ENCODE measurements around the gene RAMP1.
"Not testable (repeated sequence)": the region's sequence is repeated elsewhere in the genome, so short reads cannot be mapped to it uniquely, and the experiment has no call there.

RAMP1 gene

GRCh38 chr2:237864444-237864931, 5.1 kb downstream of the RAMP1 start:
- DNase-seq, result no peak

GRCh38 chr2:237864940-237865622, 5.7 kb downstream of the RAMP1 start:
- DNase-seq, result no peak

DNA sequence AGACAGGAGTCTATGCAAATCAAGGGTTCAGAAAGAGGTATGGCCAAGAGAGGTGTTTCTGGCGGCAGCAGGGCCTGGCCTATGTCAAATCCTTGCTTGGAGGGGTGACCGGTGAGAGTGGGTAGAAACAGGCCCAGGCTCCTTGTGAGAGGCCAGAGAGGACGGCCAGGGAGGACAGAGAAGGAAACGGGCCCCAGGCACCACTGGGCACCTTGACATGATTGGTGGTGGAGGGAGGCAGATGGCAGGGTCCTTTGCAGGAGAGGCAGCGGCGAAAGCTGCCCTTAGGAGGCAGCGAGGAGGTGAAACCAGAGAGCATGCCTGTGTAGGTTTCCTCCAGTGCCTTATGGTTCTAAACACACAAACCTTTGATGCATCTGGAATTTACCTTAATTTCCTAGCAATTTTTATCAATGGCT, 6.2 kb downstream of the RAMP1 start:
- no peak for DNase-seq

- no peak for DNase-seq
Observed at GRCh38 chr2:237866101-237866621, 6.7 kb downstream of the RAMP1 start.

DNA sequence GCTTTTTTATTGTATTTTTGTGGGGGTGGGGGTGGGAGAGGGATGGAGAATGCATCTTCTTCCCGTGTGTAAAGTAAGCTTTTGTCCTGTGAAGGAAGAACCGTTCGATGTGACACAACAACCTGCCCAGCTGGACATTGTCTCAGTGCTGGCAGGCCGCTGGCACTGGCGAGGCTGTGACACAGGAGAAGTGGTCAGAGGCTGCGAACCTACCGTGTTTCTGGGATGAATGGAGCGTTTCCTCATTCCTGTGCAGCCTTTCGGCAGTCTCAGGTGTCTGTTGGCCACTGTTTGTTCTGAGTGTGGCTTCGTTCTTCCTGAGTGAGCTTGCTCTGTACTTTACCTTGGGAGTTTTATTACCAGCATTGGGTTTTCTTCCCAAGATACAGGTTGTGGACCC, 8.0 kb downstream of the RAMP1 start:
- DNase-seq, result no peak

GRCh38 chr2:237868074-237868473, 8.7 kb downstream of the RAMP1 start:
- not testable (repeated sequence) for DNase-seq

DNA sequence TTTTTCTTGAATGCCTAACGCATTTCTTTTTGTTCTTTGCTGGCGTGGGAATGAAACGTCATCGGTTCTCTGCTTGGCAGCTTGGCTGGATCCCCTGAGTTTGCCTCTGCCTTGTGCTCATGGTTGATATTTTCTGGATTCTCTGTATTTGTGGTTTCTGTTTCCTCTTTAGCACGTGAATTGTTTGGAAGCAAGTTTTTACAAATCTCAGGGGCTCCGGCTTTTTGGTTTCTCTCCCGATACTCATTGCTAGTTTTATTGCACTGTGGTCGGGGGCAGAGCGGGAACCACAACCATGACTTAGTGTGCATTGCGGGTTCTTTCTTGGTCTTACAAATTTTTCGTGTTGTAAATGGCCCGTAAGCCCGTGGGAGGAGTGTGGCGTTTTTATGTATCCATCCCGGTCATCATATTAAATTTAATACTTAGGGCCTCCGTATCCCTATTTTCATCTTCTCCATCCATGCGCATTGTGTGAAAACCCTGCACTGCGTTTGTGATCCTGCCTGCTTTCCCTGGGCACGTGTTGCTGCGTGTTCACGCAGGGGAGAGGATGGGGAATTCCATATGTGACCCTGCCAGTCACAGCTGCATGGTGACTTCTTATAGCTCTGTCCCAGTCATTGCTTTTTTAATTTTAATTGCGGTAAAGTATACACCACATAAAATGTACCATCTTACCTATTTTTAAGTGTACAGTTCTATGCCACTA, 9.4 kb downstream of the RAMP1 start:
- no peak for DNase-seq

GRCh38 chr2:237869343-237870102, 10.1 kb downstream of the RAMP1 start:
- no peak for DNase-seq

- DNase-seq, result no peak
Observed at GRCh38 chr2:237870126-237870525, 10.7 kb downstream of the RAMP1 start.

DNA sequence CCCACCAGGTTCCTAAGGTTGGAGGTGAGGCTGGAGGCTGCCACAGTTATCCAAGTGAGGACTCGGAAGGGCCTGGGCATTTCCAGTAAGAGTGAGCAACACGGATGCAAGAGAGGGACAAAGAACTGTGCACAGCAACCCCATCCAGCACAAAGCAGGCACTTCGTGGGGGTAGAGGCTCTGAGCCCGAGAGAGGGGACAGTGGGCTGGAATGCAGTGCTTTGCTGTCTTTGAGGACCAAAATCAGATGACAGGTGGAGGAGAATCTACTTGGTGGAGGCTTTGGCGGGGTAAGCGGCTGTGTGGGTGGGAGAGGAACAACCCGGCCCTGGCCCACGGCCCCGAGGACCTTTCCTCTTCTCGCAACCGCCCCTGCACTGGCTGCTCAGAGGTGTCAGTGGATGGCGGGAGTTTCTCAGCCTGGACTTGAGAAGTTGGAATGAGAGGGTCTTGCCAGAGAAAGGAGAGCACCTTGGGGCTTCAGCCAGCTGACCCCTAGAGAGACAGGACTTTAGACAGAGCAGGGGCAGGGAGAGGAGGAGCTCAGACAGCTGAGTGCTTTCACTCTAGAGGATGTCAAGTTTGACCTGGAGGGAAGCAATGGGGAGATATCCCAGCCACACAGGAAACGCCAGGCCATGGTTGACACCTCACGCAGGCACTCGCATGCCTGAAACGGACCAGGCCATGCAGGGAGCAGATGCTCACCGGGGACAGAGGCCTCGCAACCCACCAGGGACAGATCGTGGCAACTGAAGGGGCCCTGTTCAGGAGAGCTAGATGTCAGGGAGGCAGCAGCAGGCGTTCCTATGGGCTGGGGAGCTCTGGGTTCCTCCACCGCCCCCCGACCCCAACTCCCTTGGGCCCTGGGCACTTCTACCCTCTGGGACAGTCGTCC, 11.6 kb downstream of the RAMP1 start:
- DNase-seq, result no peak

GRCh38 chr2:237872178-237872887, 12.9 kb downstream of the RAMP1 start:
- no peak for DNase-seq

- DNase-seq, result no peak
Observed at GRCh38 chr2:237873421-237873831, 14.0 kb downstream of the RAMP1 start.

DNA sequence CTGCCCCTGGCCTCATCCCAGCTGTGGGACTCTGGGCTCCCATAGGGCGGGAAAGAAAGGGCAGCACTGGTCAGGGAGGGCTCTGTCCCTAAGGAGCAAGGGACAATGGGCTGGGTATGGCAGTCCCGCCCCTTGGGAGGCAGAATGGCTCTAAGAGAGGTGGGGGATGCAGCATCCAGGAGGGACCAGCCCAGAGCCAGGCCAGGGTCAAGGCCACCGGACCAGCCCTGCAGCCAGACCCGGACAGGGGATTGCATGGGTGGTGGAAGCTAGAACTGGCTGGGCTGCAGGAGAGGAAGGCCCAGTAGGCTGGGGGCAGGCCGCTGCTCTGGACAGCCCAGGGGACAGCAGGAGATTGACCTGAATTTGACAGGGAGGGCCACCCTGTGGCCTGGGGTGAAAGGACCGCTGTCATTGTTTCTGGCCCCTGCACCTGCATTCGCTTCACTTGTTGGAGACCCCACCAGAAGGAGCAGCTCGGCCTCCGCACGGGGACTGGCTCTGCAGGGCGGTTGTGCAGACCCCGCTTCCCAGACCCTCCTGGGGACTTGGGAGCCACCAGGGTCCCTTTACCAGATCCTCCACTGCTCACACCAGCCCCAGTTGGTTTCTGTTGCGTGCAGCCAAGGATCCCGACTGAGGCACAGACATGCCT, 14.6 kb downstream of the RAMP1 start:
- DNase-seq, result no peak

- no peak for DNase-seq
Observed at GRCh38 chr2:237874585-237875161, 15.2 kb downstream of the RAMP1 start.

GRCh38 chr2:237875256-237876060, 16.0 kb downstream of the RAMP1 start:
- DNase-seq, result no peak

DNA sequence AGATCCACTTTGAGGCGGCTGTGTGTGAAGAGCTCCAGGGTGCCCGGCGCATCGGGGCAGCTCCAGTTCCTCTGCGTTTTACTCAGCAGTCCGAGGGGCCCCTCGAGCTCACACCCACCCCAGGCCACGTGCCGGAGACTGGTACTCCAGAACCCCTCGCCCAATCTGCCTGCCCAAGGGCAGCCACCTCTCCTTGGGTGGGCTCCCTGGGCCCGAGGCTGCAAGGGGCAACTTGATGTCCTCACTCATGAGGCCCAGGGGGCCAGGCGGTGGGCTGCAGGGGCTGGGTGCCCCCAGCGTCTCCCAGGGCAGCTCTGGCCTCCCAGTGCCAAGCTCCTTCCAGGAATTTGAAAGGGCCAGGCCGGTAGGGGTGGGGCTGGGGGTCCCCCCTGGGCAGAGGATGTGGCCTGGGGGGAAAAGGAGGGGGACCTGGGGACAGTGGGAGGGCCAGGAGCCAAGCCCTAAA, 16.7 kb downstream of the RAMP1 start:
- no peak for DNase-seq

DNA sequence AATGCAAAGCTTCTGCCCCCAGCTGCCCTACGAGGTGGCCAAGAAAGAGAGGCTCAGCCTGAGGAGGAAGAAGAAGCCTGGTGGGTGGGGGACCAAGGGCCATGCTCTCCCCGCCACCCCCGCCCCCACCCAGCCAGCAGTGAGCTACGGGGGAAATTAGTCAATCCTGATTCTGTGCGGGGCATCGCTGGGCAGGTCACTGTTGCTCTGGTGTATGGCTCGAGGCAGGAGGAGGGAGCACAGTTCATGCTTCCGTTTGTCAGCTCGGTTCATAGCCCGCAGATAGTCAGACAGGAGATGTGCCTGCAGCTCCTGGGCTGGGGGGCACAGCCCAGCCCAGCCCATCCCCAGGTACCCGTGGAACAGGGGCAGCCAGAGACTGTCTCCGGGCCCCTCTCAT, 17.1 kb downstream of the RAMP1 start:
- DNase-seq, result no peak

DNA sequence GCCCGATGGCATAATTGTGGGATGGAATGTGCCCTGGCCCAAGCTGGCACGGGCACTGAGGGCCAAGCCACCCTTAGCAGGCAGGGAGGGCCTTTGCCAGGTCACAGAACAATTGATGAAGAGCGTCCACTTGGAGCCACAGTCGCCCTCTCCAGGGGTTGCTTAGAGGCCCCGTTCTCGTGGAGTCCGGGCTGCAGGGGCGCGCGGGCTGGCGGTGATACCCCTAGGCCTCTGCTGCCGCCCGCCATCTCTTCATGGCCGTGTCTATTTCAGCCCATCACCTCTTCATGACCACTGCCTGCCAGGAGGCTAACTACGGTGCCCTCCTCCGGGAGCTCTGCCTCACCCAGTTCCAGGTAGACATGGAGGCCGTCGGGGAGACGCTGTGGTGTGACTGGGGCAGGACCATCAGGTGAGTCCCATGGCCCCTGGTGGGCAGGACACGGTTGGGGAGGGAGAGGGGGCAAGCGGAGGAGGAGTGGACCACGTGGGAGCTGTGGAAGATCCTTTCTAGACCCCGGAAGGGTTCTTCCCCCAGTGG, 17.6 kb downstream of the RAMP1 start:
- no peak for DNase-seq

- DNase-seq, result no peak
Observed at GRCh38 chr2:237877576-237878307, 18.3 kb downstream of the RAMP1 start.
